GM12878 (cell line): ENCODE measurements around the gene EPHA7. TPM values are rescaled to one million over a fixed set of nuclear protein-coding genes. Genes with fewer than 3 reads are reported as not detected.

Experiments used
- MTA2 ChIP-seq: fragments of 450-650 bp; IDR thresholded peaks from 2 replicates; pipeline ENCODE4 v1.6.1; 2016; ENCODE audit warnings: low read depth, mild to moderate bottlenecking, moderate library complexity
- PAX5 ChIP-seq: IDR thresholded peaks from 2 replicates; pipeline ENCODE4 v1.6.1; 2011; ENCODE audit warnings: low read depth, low read length, borderline replicate concordance
- SIN3A ChIP-seq: IDR thresholded peaks from 2 replicates; pipeline ENCODE4 v1.6.1; 2012; ENCODE audit warnings: low read depth, low read length, improper control_type of control experiment
- WRNIP1 ChIP-seq: IDR thresholded peaks from 2 replicates; pipeline ENCODE4 v1.6.1; 2011; ENCODE audit warnings: low read depth, low read length, improper control_type of control experiment, borderline replicate concordance
- YY1 ChIP-seq: IDR thresholded peaks from 2 replicates; pipeline ENCODE4 v1.6.1; 2011; ENCODE audit warnings: low read depth, mild to moderate bottlenecking, low read length
- polyA plus RNA-seq, 11 experiments: library from polyadenylated mRNA; depleted of rRNA in 4 of 11; unstranded in 6 of 11; stranded (reverse) in 5 of 11; fragments of >200 nt; fragmentation: Nextera tagmentation in 4 of 11; fragmentation: Illumina TruSeq in 1 of 11; extraction: Ambion mirVana in 4 of 11; extraction: Trizol in 1 of 11; gene quantifications; 1 replicate in 1 of 11; 2 replicates in 10 of 11; pipeline versions ENCODE4 v1.2.1 to v1.2.3, GENCODE V29; 2011 to 2016; ENCODE audit warnings: inconsistent platforms in 2 of 11, missing spikeins in 2 of 11, low read depth in 1 of 11
- total RNA-seq, 4 experiments: library from RNA; depleted of rRNA in 3 of 4; stranded (reverse); fragments of >200 nt in 3 of 4; fragmentation: Illumina TruSeq in 1 of 4; extraction: Trizol in 1 of 4; gene quantifications; 2 replicates each; pipeline versions ENCODE4 v1.2.1 to v1.2.3, GENCODE V29; 2013 to 2021
- TF ChIP-seq, protein P1 (sequence below): fragments of 450-650 bp; formaldehyde crosslinking; IDR thresholded peaks from 2 replicates; pipeline ENCODE4 v1.4.0; 2020; ENCODE audit warnings: mild to moderate bottlenecking, moderate library complexity
- TF ChIP-seq, protein P2 (sequence below): fragments of 450-650 bp; IDR thresholded peaks from 2 replicates; pipeline ENCODE4 v1.6.1; 2016; ENCODE audit warnings: mild to moderate bottlenecking
- TF ChIP-seq, protein P3 (sequence below): fragments of 450-650 bp; IDR thresholded peaks from 2 replicates; pipeline ENCODE4 v1.6.1; 2017; ENCODE audit warnings: borderline replicate concordance
- TF ChIP-seq, protein P4 (sequence below): fragments of 450-650 bp; IDR thresholded peaks from 2 replicates; pipeline ENCODE4 v1.6.1; 2017; ENCODE audit warnings: mild to moderate bottlenecking, moderate library complexity

Gene EPHA7
- total and polyA plus RNA-seq, 10 of the 15 experiments (the other 5 are each of a cell fraction or from before 2014, with no cell fraction given): not detected

DNA sequence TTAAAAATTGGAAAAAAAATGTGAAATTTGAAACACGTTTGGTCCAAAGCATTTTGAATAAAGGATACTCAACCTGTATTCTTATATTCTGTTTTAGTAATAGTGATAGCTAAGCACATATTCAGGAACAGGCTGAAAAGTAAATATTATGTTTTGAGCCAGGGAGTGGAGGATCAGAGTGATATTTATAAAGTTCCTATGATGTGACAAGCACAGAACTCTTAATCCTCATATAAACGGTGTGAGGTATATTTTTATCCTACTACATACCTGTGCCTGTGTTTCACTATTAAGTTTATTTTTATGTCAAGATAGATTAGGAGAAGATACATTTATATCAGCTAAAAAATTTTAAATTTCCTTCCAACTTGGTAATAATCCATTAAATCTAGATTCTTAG, 225.5 kb downstream of the EPHA7 start (continued):
- TF ChIP-seq, protein P1, sequence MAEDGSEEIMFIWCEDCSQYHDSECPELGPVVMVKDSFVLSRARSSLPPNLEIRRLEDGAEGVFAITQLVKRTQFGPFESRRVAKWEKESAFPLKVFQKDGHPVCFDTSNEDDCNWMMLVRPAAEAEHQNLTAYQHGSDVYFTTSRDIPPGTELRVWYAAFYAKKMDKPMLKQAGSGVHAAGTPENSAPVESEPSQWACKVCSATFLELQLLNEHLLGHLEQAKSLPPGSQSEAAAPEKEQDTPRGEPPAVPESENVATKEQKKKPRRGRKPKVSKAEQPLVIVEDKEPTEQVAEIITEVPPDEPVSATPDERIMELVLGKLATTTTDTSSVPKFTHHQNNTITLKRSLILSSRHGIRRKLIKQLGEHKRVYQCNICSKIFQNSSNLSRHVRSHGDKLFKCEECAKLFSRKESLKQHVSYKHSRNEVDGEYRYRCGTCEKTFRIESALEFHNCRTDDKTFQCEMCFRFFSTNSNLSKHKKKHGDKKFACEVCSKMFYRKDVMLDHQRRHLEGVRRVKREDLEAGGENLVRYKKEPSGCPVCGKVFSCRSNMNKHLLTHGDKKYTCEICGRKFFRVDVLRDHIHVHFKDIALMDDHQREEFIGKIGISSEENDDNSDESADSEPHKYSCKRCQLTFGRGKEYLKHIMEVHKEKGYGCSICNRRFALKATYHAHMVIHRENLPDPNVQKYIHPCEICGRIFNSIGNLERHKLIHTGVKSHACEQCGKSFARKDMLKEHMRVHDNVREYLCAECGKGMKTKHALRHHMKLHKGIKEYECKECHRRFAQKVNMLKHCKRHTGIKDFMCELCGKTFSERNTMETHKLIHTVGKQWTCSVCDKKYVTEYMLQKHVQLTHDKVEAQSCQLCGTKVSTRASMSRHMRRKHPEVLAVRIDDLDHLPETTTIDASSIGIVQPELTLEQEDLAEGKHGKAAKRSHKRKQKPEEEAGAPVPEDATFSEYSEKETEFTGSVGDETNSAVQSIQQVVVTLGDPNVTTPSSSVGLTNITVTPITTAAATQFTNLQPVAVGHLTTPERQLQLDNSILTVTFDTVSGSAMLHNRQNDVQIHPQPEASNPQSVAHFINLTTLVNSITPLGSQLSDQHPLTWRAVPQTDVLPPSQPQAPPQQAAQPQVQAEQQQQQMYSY (CRISPR knock-in tag): no peak
- no peak for TF ChIP-seq WRNIP1
- TF ChIP-seq, protein P2, sequence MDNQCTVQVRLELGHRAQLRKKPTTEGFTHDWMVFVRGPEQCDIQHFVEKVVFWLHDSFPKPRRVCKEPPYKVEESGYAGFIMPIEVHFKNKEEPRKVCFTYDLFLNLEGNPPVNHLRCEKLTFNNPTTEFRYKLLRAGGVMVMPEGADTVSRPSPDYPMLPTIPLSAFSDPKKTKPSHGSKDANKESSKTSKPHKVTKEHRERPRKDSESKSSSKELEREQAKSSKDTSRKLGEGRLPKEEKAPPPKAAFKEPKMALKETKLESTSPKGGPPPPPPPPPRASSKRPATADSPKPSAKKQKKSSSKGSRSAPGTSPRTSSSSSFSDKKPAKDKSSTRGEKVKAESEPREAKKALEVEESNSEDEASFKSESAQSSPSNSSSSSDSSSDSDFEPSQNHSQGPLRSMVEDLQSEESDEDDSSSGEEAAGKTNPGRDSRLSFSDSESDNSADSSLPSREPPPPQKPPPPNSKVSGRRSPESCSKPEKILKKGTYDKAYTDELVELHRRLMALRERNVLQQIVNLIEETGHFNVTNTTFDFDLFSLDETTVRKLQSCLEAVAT: no peak
- TF ChIP-seq SIN3A: no peak
- no peak for TF ChIP-seq YY1
- TF ChIP-seq MTA2: no peak
- TF ChIP-seq, protein P3, sequence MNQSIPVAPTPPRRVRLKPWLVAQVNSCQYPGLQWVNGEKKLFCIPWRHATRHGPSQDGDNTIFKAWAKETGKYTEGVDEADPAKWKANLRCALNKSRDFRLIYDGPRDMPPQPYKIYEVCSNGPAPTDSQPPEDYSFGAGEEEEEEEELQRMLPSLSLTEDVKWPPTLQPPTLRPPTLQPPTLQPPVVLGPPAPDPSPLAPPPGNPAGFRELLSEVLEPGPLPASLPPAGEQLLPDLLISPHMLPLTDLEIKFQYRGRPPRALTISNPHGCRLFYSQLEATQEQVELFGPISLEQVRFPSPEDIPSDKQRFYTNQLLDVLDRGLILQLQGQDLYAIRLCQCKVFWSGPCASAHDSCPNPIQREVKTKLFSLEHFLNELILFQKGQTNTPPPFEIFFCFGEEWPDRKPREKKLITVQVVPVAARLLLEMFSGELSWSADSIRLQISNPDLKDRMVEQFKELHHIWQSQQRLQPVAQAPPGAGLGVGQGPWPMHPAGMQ: no peak
- TF ChIP-seq, protein P4, sequence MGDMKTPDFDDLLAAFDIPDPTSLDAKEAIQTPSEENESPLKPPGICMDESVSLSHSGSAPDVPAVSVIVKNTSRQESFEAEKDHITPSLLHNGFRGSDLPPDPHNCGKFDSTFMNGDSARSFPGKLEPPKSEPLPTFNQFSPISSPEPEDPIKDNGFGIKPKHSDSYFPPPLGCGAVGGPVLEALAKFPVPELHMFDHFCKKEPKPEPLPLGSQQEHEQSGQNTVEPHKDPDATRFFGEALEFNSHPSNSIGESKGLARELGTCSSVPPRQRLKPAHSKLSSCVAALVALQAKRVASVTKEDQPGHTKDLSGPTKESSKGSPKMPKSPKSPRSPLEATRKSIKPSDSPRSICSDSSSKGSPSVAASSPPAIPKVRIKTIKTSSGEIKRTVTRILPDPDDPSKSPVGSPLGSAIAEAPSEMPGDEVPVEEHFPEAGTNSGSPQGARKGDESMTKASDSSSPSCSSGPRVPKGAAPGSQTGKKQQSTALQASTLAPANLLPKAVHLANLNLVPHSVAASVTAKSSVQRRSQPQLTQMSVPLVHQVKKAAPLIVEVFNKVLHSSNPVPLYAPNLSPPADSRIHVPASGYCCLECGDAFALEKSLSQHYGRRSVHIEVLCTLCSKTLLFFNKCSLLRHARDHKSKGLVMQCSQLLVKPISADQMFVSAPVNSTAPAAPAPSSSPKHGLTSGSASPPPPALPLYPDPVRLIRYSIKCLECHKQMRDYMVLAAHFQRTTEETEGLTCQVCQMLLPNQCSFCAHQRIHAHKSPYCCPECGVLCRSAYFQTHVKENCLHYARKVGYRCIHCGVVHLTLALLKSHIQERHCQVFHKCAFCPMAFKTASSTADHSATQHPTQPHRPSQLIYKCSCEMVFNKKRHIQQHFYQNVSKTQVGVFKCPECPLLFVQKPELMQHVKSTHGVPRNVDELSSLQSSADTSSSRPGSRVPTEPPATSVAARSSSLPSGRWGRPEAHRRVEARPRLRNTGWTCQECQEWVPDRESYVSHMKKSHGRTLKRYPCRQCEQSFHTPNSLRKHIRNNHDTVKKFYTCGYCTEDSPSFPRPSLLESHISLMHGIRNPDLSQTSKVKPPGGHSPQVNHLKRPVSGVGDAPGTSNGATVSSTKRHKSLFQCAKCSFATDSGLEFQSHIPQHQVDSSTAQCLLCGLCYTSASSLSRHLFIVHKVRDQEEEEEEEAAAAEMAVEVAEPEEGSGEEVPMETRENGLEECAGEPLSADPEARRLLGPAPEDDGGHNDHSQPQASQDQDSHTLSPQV: no peak
- no peak for TF ChIP-seq PAX5
